HT1080 (cell line): Measurements from ENCODE around the gene RIMS1. TPM values are rescaled to one million over a fixed set of nuclear protein-coding genes. Genes with fewer than 3 reads are reported as not detected.
"Not testable (repeated sequence)": the region's sequence is repeated elsewhere in the genome, so short reads cannot be mapped to it uniquely, and the experiment has no call there.

Source experiments
- DNase-seq: peaks from one replicate; pipeline ENCODE4 v3.0.0-alpha.2; 2015; ENCODE audit warnings: low read depth
- total RNA-seq: library from RNA; depleted of rRNA; stranded (reverse); fragments of >200 nt; shearing (Covaris generic); gene quantifications from 2 replicates; pipeline ENCODE4 v1.2.3, GENCODE V29; 2014

Gene RIMS1
- total RNA-seq, 1 experiment from 2014 or later, result 0.06 TPM

GRCh38 chr6:72321788-72322187 is 435.4 kb downstream of the RIMS1 start:
- DNase-seq, result peak; percentile 48

- DNase-seq, result no peak
Measured at GRCh38 chr6:72322771-72323170, 436.4 kb downstream of the RIMS1 start.

- DNase-seq, result no peak
Measured at GRCh38 chr6:72324591-72324990, 438.2 kb downstream of the RIMS1 start.

- no peak for DNase-seq
Measured at GRCh38 chr6:72328775-72329174, 442.4 kb downstream of the RIMS1 start.

GRCh38 chr6:72335203-72335602 is 448.9 kb downstream of the RIMS1 start:
- DNase-seq, result not testable (repeated sequence)

GRCh38 chr6:72348926-72349325 is 462.6 kb downstream of the RIMS1 start:
- peak; percentile 81 for DNase-seq

- DNase-seq, result no peak
Measured at GRCh38 chr6:72350296-72350881, 464.0 kb downstream of the RIMS1 start.

- DNase-seq, result peak; percentile 94
Measured at GRCh38 chr6:72363844-72364740, 477.7 kb downstream of the RIMS1 start.

GRCh38 chr6:72365773-72366172 is 479.4 kb downstream of the RIMS1 start:
- no peak for DNase-seq

- no peak for DNase-seq
Measured at GRCh38 chr6:72367439-72367838, 481.1 kb downstream of the RIMS1 start.

GRCh38 chr6:72371473-72371872 is 485.1 kb downstream of the RIMS1 start:
- DNase-seq, result no peak

- DNase-seq, result no peak
Measured at GRCh38 chr6:72374172-72374571, 487.8 kb downstream of the RIMS1 start.

GRCh38 chr6:72374857-72375256 is 488.5 kb downstream of the RIMS1 start:
- DNase-seq, result no peak

- no peak for DNase-seq
Measured at GRCh38 chr6:72376736-72377135, 490.4 kb downstream of the RIMS1 start.

- DNase-seq, result no peak
Measured at GRCh38 chr6:72381076-72381475, 494.7 kb downstream of the RIMS1 start.

GRCh38 chr6:72382602-72383529 is 496.5 kb downstream of the RIMS1 start:
- no peak for DNase-seq

GRCh38 chr6:72386324-72386723 is 500.0 kb downstream of the RIMS1 start:
- DNase-seq, result peak; percentile 29

- no peak for DNase-seq
Measured at GRCh38 chr6:72389698-72390097, 503.3 kb downstream of the RIMS1 start.

- no peak for DNase-seq
Measured at GRCh38 chr6:72390548-72390947, 504.2 kb downstream of the RIMS1 start.

- no peak for DNase-seq
Measured at GRCh38 chr6:72401865-72402264, 515.5 kb downstream of the RIMS1 start.

GRCh38 chr6:72403413-72403812 is 517.1 kb downstream of the RIMS1 start:
- no peak for DNase-seq

- no peak for DNase-seq
Measured at GRCh38 chr6:72406517-72406916, 520.2 kb downstream of the RIMS1 start.
